GM12878 (cell line): Measurements from ENCODE around the gene C12orf56. TPM values are rescaled to one million over a fixed set of nuclear protein-coding genes. Genes with fewer than 3 reads are reported as not detected.

Source experiments
- ATAC-seq: fragments of 200-7000 bp; cut with Tn5 transposase; 3 replicates; pipeline ENCODE4 v1.9.1; 2020; ENCODE audit warnings: mild to moderate bottlenecking, moderate library complexity
- BruUV-seq: library from RNA; stranded (reverse); fragments of 400-500 nt; replicated peaks from 2 replicates; lab custom pipeline; 2021; lab: Mats Ljungman, UMichigan
- CTCF ChIA-PET: fragments of 300-600 bp; sonication (Branson Sonifier 250); formaldehyde crosslinking; extraction: SDS; loops from one replicate; lab custom pipeline; 2021; ENCODE audit warnings: inconsistent platforms; lab: Yijun Ruan, JAX
- POLR2A ChIA-PET: fragments of 350-600 bp; formaldehyde crosslinking; extraction: SDS; loops from one replicate; lab custom pipeline; 2021; ENCODE audit warnings: inconsistent platforms; lab: Charles Lee
- RAD21 ChIA-PET: fragments of 300-600 bp; sonication (Branson Sonifier 250); formaldehyde crosslinking; loops from one replicate; lab custom pipeline; 2023; ENCODE audit warnings: antibody characterized with exemption; ENCODE audit not compliant: unreplicated experiment; lab: Charles Lee
- SMC1A ChIA-PET: fragments of 300-600 bp; sonication (Branson Sonifier 250); formaldehyde crosslinking; loops from one replicate; lab custom pipeline; 2023; ENCODE audit not compliant: unreplicated experiment, uncharacterized antibody; lab: Charles Lee
- DNase-seq: peaks from one replicate; pipeline ENCODE4 v3.0.0-alpha.2; 2011; ENCODE audit warnings: low read depth, low spot score
- FAIRE-seq: peaks from 3 replicates; lab custom pipeline; 2011; peaks lifted over from hg19 to GRCh38; lab: Jason Lieb, UNC
- H2AFZ ChIP-seq: 2 replicates; pipeline ENCODE4 v1.6.0; 2011; ENCODE audit warnings: low read depth, low read length, control low read depth; ENCODE audit not compliant: control insufficient read depth
- H3K27ac ChIP-seq: 2 replicates; pipeline ENCODE4 v1.5.1; 2011; ENCODE audit warnings: control low read depth; ENCODE audit not compliant: control insufficient read depth, insufficient read depth
- H3K27me3 ChIP-seq, 2 experiments: replicated peaks in 1 of 2; 2 replicates each; pipeline versions ENCODE4 v1.6.0 to v1.6.1; 2011; ENCODE audit warnings: low read length in 1 of 2; ENCODE audit not compliant: control insufficient read depth in 2 of 2, insufficient read depth in 2 of 2
- H3K36me3 ChIP-seq, 2 experiments: 2 replicates each; pipeline ENCODE4 v1.5.1; 2011; ENCODE audit warnings: low read length in 1 of 2; ENCODE audit not compliant: control insufficient read depth in 2 of 2, insufficient read depth in 2 of 2
- H3K4me1 ChIP-seq: 2 replicates; pipeline ENCODE4 v1.6.1; 2011; ENCODE audit warnings: mild to moderate bottlenecking, low read length, moderate library complexity, mixed read lengths; ENCODE audit not compliant: control insufficient read depth, insufficient read depth
- H3K4me2 ChIP-seq: 2 replicates; pipeline ENCODE4 v1.6.0; 2011; ENCODE audit warnings: control low read depth; ENCODE audit not compliant: control insufficient read depth, insufficient read depth
- H3K4me3 ChIP-seq: fragments of 200-600 bp; sonication (generic); 2 replicates; pipeline ENCODE4 v1.5.1; 2016
- H3K79me2 ChIP-seq: 2 replicates; pipeline ENCODE4 v1.6.0; 2011; ENCODE audit warnings: low read length; ENCODE audit not compliant: control insufficient read depth, insufficient read depth
- H3K9ac ChIP-seq: 2 replicates; pipeline ENCODE4 v1.8.0; 2011; ENCODE audit warnings: low read length, control low read depth, mixed read lengths; ENCODE audit not compliant: control insufficient read depth, insufficient read depth
- H3K9me3 ChIP-seq: replicated peaks from 3 replicates; pipeline ENCODE4 v1.5.1; 2011; ENCODE audit warnings: mild to moderate bottlenecking, low read length; ENCODE audit not compliant: control insufficient read depth, insufficient read depth
- H4K20me1 ChIP-seq: 2 replicates; pipeline ENCODE4 v1.6.0; 2011; ENCODE audit not compliant: control insufficient read depth, insufficient read depth
- BCL11A ChIP-seq: IDR thresholded peaks from 2 replicates; pipeline ENCODE4 v1.6.1; 2011; ENCODE audit warnings: low read depth, low read length
- CBX3 ChIP-seq: fragments of 200-600 bp; sonication (generic); IDR thresholded peaks from 2 replicates; pipeline ENCODE4 v1.6.1; 2016; ENCODE audit warnings: low read depth, borderline replicate concordance
- CBX5 ChIP-seq: sonication (generic); IDR thresholded peaks from 2 replicates; pipeline ENCODE4 v1.6.1; 2016; ENCODE audit warnings: low read depth, moderate library complexity, mild to moderate bottlenecking, inconsistent platforms
- CTCF ChIP-seq, 3 experiments: IDR thresholded peaks in 2 of 3; conservative IDR thresholded peaks in 1 of 3; 2 replicates each; pipeline ENCODE4 v1.5.1; 2011; ENCODE audit warnings: low read depth in 3 of 3, low read length in 3 of 3, mild to moderate bottlenecking in 3 of 3, control low read depth in 2 of 3, moderate library complexity in 2 of 3, inconsistent platforms in 1 of 3, mixed read lengths in 1 of 3; ENCODE audit not compliant: control insufficient read depth in 2 of 3, insufficient read depth in 1 of 3; ENCODE audit errors: extremely low read depth in 1 of 3
- EED ChIP-seq: sonication (generic); IDR thresholded peaks from 2 replicates; pipeline ENCODE4 v1.6.1; 2016; ENCODE audit warnings: antibody characterized with exemption, low read depth
- ETV6 ChIP-seq, 2 experiments: fragments of 450-650 bp in 1 of 2; IDR thresholded peaks in 1 of 2; conservative IDR thresholded peaks in 1 of 2; 2 replicates each; pipeline ENCODE4 v1.6.1; 2014; ENCODE audit warnings: antibody characterized with exemption in 1 of 2, borderline replicate concordance in 1 of 2, low read depth in 1 of 2, mild to moderate bottlenecking in 1 of 2, moderate library complexity in 1 of 2
- FOS ChIP-seq: IDR thresholded peaks from 3 replicates; pipeline ENCODE4 v1.6.1; 2011; ENCODE audit warnings: borderline replicate concordance; ENCODE audit not compliant: insufficient read length; ENCODE audit errors: extremely low read depth
- HCFC1 ChIP-seq: fragments of 150-350 bp; IDR thresholded peaks from 2 replicates; pipeline ENCODE4 v1.6.1; 2014; ENCODE audit warnings: low read length
- POLR2AphosphoS2 ChIP-seq: IDR thresholded peaks from 2 replicates; pipeline ENCODE4 v1.6.1; 2011; ENCODE audit warnings: low read depth, mild to moderate bottlenecking, low read length, improper control_type of control experiment, moderate library complexity
- POU2F2 ChIP-seq: IDR thresholded peaks from 3 replicates; pipeline ENCODE4 v1.6.1; 2011; ENCODE audit warnings: low read depth, mild to moderate bottlenecking, low read length, borderline replicate concordance
- RCOR1 ChIP-seq: conservative IDR thresholded peaks from 2 replicates; pipeline ENCODE4 v1.6.1; 2012; ENCODE audit warnings: low read depth, low read length, improper control_type of control experiment
- RELA ChIP-seq: fragments of 450-650 bp; IDR thresholded peaks from 2 replicates; pipeline ENCODE4 v1.8.0; 2014; ENCODE audit warnings: borderline replicate concordance; ENCODE audit not compliant: partially characterized antibody
- SIN3A ChIP-seq: IDR thresholded peaks from 2 replicates; pipeline ENCODE4 v1.6.1; 2012; ENCODE audit warnings: low read depth, low read length, improper control_type of control experiment
- SMC3 ChIP-seq: IDR thresholded peaks from 2 replicates; pipeline ENCODE4 v1.6.1; 2011; ENCODE audit warnings: low read length, improper control_type of control experiment, borderline replicate concordance
- YBX1 ChIP-seq: fragments of 450-650 bp; IDR thresholded peaks from 2 replicates; pipeline ENCODE4 v1.6.1; 2016; ENCODE audit warnings: antibody characterized with exemption
- ZNF622 ChIP-seq: fragments of 450-650 bp; IDR thresholded peaks from 2 replicates; pipeline ENCODE4 v1.6.1; 2017; ENCODE audit warnings: mild to moderate bottlenecking, inconsistent platforms
- WGBS: methylation state at CpG from one replicate; pipeline ENCODE4 v1.1.6; 2016; ENCODE audit warnings: low lambda C conversion rate; ENCODE audit not compliant: insufficient replicate concordance, insufficient coverage; ENCODE audit errors: missing lambda C conversion rate; 5-methylcytosine and 5-hydroxymethylcytosine counted together
- in situ Hi-C: fragments of 300-500 bp; cut with MboI; formaldehyde crosslinking; loops from 9 replicates; pipeline ENCODE4 v1.14.3; 2018; ENCODE audit warnings: mixed read lengths
- intact Hi-C: fragments of 100-400 bp; cut with micrococcal nuclease; formaldehyde crosslinking; loops from one replicate; pipeline ENCODE4 v1.14.2; 2022; ENCODE audit not compliant: unreplicated experiment
- polyA plus RNA-seq, 11 experiments: library from polyadenylated mRNA; depleted of rRNA in 4 of 11; unstranded in 6 of 11; stranded (reverse) in 5 of 11; fragments of >200 nt; fragmentation: Nextera tagmentation in 4 of 11; fragmentation: Illumina TruSeq in 1 of 11; extraction: Ambion mirVana in 4 of 11; extraction: Trizol in 1 of 11; gene quantifications; 1 replicate in 1 of 11; 2 replicates in 10 of 11; pipeline versions ENCODE4 v1.2.1 to v1.2.3, GENCODE V29; 2011 to 2016; ENCODE audit warnings: inconsistent platforms in 2 of 11, missing spikeins in 2 of 11, low read depth in 1 of 11
- total RNA-seq, 4 experiments: library from RNA; depleted of rRNA in 3 of 4; stranded (reverse); fragments of >200 nt in 3 of 4; fragmentation: Illumina TruSeq in 1 of 4; extraction: Trizol in 1 of 4; gene quantifications; 2 replicates each; pipeline versions ENCODE4 v1.2.1 to v1.2.3, GENCODE V29; 2013 to 2021

Gene C12orf56
- total and polyA plus RNA-seq, 10 of the 15 experiments (the other 5 are each of a cell fraction or from before 2014, with no cell fraction given): not detected

DNA sequence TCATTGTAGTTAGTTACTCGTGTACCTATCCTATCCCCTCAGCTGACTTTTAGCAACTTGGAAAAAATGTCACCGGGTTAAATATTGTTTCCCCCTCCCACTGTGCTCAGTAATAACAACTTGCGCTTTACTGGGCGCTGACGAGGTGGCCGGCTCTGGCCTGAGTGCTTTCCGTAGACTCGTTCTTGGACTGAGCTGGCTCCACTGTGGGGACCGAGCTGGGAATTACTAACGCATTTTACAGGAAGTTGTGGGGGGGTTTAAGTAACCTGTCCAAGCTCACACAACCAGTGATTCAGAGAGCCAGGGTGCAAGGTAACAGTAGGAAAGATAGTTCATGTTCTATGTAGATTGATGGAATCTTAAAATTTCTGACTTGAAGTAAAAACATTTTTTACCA lies 86.0 kb downstream of the C12orf56 start:
- CTCF ChIA-PET: interaction anchor here (1.2 kb wide), 1 partner anchor 14 kb away, joined by 3 read pairs; no protein-coding TSS in a partner anchor
- Histone ChIP-seq H3K4me2 (no peak overlapping the region), H3K4me3 (no peak overlapping the region), H3K4me1 (no peaks in the 10 kb centered on the region), H3K27me3 (no peaks in the 10 kb centered on the region), H3K36me3 (no peaks in the 10 kb centered on the region), H3K79me2 (no peaks in the 10 kb centered on the region), H4K20me1 (no peaks in the 10 kb centered on the region), H3K27ac (no peak overlapping the region), H3K9me3 (no peaks in the 10 kb centered on the region), H2AFZ (no peak overlapping the region), H3K9ac (no peak overlapping the region)
- RAD21 ChIA-PET: no interaction called here
- no peak for DNase-seq
- WGBS: 62% methylated on average over 10 of the region's 10 CpGs
- TF ChIP-seq CTCF (IDR thresholded peaks at IDR 0.05 in 2 of 3, conservative IDR thresholded peaks at IDR 0.05 in 1 of 3; ENCODE audit: control insufficient read depth in 2 of 3, extremely low read depth in 1 of 3, insufficient read depth in 1 of 3, low read depth in 3 of 3, low read length in 3 of 3) (no peak), CBX5 (no peak), EED (no peak), HCFC1 (no peak), SMC3 (no peak), RCOR1 (no peak), CBX3 (no peak), FOS (no peak), POU2F2 (no peak), YBX1 (no peak), ZNF622 (no peak), ETV6 (conservative IDR thresholded peaks at IDR 0.05 in 1 of 2, IDR thresholded peaks at IDR 0.05 in 1 of 2; ENCODE audit: borderline replicate concordance in 1 of 2, low read depth in 1 of 2) (no peak), BCL11A (no peak), RELA (no peak), POLR2AphosphoS2 (no peak), SIN3A (no peak)
- in situ Hi-C loops: no loop called here
- BruUV-seq: no TSS peak
- intact Hi-C loops: no loop called here
- POLR2A ChIA-PET: no interaction called here
- SMC1A ChIA-PET: interaction anchor here (0.9 to 1.5 kb wide), 2 partner anchors 15 to 18 kb away, joined by 3 read pairs; no protein-coding TSS in a partner anchor
- FAIRE-seq: no peak
- ATAC-seq: no peak
